CD4-positive, alpha-beta T cell treated with Interleukin-15 for 1 hour (primary cell): ENCODE measurements around the gene SYNM.

Experiments used
- DNase-seq: peaks from one replicate; pipeline ENCODE4 v3.0.0-alpha.2; 2020

SYNM gene

GRCh38 chr15:99172989-99173388 is 68.1 kb downstream of the SYNM start:
- DNase-seq = no peak

- DNase-seq = no peak
Observed at GRCh38 chr15:99174567-99175395, 69.9 kb downstream of the SYNM start.

GRCh38 chr15:99176757-99177156 is 71.9 kb downstream of the SYNM start:
- no peak for DNase-seq

- no peak for DNase-seq
Observed at GRCh38 chr15:99177679-99178078, 72.8 kb downstream of the SYNM start.

- no peak for DNase-seq
Observed at GRCh38 chr15:99180086-99180963, 75.4 kb downstream of the SYNM start.

- DNase-seq = no peak
Observed at GRCh38 chr15:99180964-99181306, 76.1 kb downstream of the SYNM start.

- DNase-seq = no peak
Observed at GRCh38 chr15:99181545-99181971, 76.7 kb downstream of the SYNM start.

GRCh38 chr15:99182791-99183190 is 77.9 kb downstream of the SYNM start:
- DNase-seq = no peak
